Astrocyte (in vitro differentiated cells and primary cell): ENCODE measurements around the gene CREB5. TPM values are rescaled to one million over a fixed set of nuclear protein-coding genes. Genes with fewer than 3 reads are reported as not detected.
"Not testable (repeated sequence)": the region's sequence is repeated elsewhere in the genome, so short reads cannot be mapped to it uniquely, and the experiment has no call there.

Source experiments
- DNase-seq: peaks from one replicate; pipeline ENCODE4 v3.0.0-alpha.2; 2010; ENCODE audit warnings: low read depth
- FAIRE-seq: peaks from 2 replicates; lab custom pipeline; 2011; peaks lifted over from hg19 to GRCh38; lab: Jason Lieb, UNC
- H2AFZ ChIP-seq: 2 replicates; pipeline ENCODE4 v1.6.0; 2012; ENCODE audit warnings: low read depth, low read length, inconsistent platforms
- H3K27ac ChIP-seq: 2 replicates; pipeline ENCODE4 v1.5.1; 2011; ENCODE audit warnings: low read depth, low read length, inconsistent platforms
- H3K27me3 ChIP-seq: 2 replicates; pipeline ENCODE4 v1.6.0; 2011; ENCODE audit warnings: low read length, inconsistent platforms; ENCODE audit not compliant: insufficient read depth
- H3K36me3 ChIP-seq: 2 replicates; pipeline ENCODE4 v1.5.1; 2011; ENCODE audit warnings: low read length, inconsistent platforms; ENCODE audit not compliant: insufficient read depth
- H3K4me1 ChIP-seq: 2 replicates; pipeline ENCODE4 v1.5.1; 2011; ENCODE audit warnings: low read length, inconsistent platforms; ENCODE audit not compliant: insufficient read depth
- H3K4me2 ChIP-seq: 2 replicates; pipeline ENCODE4 v1.6.0; 2012; ENCODE audit warnings: low read length, inconsistent platforms
- H3K4me3 ChIP-seq: 2 replicates; pipeline ENCODE4 v1.5.1; 2011; ENCODE audit warnings: low read depth, mild to moderate bottlenecking, low read length, inconsistent platforms; ENCODE audit not compliant: insufficient read depth
- H3K79me2 ChIP-seq: 2 replicates; pipeline ENCODE4 v1.6.0; 2012; ENCODE audit warnings: mild to moderate bottlenecking, low read length, inconsistent platforms; ENCODE audit not compliant: insufficient read depth
- H3K9ac ChIP-seq: 2 replicates; pipeline ENCODE4 v1.6.0; 2012; ENCODE audit warnings: mild to moderate bottlenecking, low read length, inconsistent platforms
- H3K9me3 ChIP-seq: 2 replicates; pipeline ENCODE4 v1.5.1; 2012; ENCODE audit warnings: low read depth, mild to moderate bottlenecking, low read length, inconsistent platforms; ENCODE audit not compliant: insufficient read depth
- H4K20me1 ChIP-seq: 2 replicates; pipeline ENCODE4 v1.6.0; 2012; ENCODE audit warnings: low read length, inconsistent platforms; ENCODE audit not compliant: insufficient read depth
- H3K27ac Mint-ChIP-seq: one replicate; pipeline ENCODE4 v1.8.0; 2021; ENCODE audit warnings: mild to moderate bottlenecking, mixed read lengths; ENCODE audit not compliant: unreplicated experiment
- H3K27me3 Mint-ChIP-seq: one replicate; pipeline ENCODE4 v1.8.0; 2021; ENCODE audit warnings: low read depth, mixed read lengths; ENCODE audit not compliant: unreplicated experiment
- H3K36me3 Mint-ChIP-seq: one replicate; pipeline ENCODE4 v1.8.0; 2021; ENCODE audit warnings: low read depth, mixed read lengths; ENCODE audit not compliant: unreplicated experiment
- H3K4me1 Mint-ChIP-seq: one replicate; pipeline ENCODE4 v1.8.0; 2021; ENCODE audit warnings: low read depth, mixed read lengths; ENCODE audit not compliant: unreplicated experiment
- H3K4me3 Mint-ChIP-seq: one replicate; pipeline ENCODE4 v1.8.0; 2021; ENCODE audit warnings: mild to moderate bottlenecking, moderate library complexity, mixed read lengths; ENCODE audit not compliant: unreplicated experiment
- H3K9me3 Mint-ChIP-seq: one replicate; pipeline ENCODE4 v1.8.0; 2021; ENCODE audit warnings: mild to moderate bottlenecking, mixed read lengths; ENCODE audit not compliant: unreplicated experiment
- CTCF ChIP-seq: IDR thresholded peaks from 2 replicates; pipeline ENCODE4 v1.5.1; 2011; ENCODE audit warnings: low read depth, mild to moderate bottlenecking, inconsistent platforms, low read length, moderate library complexity; ENCODE audit not compliant: insufficient read depth
- EZH2 ChIP-seq: IDR thresholded peaks from 2 replicates; pipeline ENCODE4 v1.6.1; 2012; ENCODE audit warnings: mild to moderate bottlenecking, low read length, inconsistent platforms; ENCODE audit not compliant: insufficient read depth
- total RNA-seq: library from RNA; stranded (reverse); gene quantifications from 2 replicates; pipeline ENCODE4 v1.2.1, GENCODE V29; 2021

The CREB5 gene
- total RNA-seq, 1 donor from 2014 or later, result 25.4 TPM

- no peaks in the 10 kb centered on the region for H3K36me3 Mint-ChIP-seq
- DNase-seq (no peak), FAIRE-seq (no peak)
- H3K4me1 Mint-ChIP-seq, result peaks cover 4% of the 10 kb centered on the region
- H3K9me3 Mint-ChIP-seq, result no peaks in the 10 kb centered on the region
- peaks cover 7% of the 10 kb centered on the region for H3K27me3 Mint-ChIP-seq
- Histone ChIP-seq H3K9ac (no peak overlapping the region), H3K27me3 (peaks cover 4% of the 10 kb centered on the region), H3K4me3 (no peak overlapping the region), H3K4me1 (peaks cover under 1% of the 10 kb centered on the region), H3K4me2 (no peak overlapping the region), H4K20me1 (no peaks in the 10 kb centered on the region), H3K79me2 (no peaks in the 10 kb centered on the region), H3K36me3 (no peaks in the 10 kb centered on the region), H2AFZ (no peak overlapping the region), H3K9me3 (no peaks in the 10 kb centered on the region), H3K27ac (no peak overlapping the region)
- H3K4me3 Mint-ChIP-seq, result no peak overlapping the region
- no peak overlapping the region for H3K27ac Mint-ChIP-seq
- TF ChIP-seq CTCF (no peak), EZH2 (no peak)
Observed at GRCh38 chr7:28400838-28401360, 11.4 kb upstream of the CREB5 start.

- H2AFZ ChIP-seq, H3K4me1 ChIP-seq, H3K36me3 ChIP-seq, H3K4me1 Mint-ChIP-seq, FAIRE-seq, H3K4me3 ChIP-seq, H3K27me3 ChIP-seq, H3K79me2 ChIP-seq, H3K27ac Mint-ChIP-seq, H3K27me3 Mint-ChIP-seq, H3K4me3 Mint-ChIP-seq, H3K9me3 Mint-ChIP-seq, H3K9me3 ChIP-seq, H3K36me3 Mint-ChIP-seq, H3K27ac ChIP-seq, H3K9ac ChIP-seq, H3K4me2 ChIP-seq, H4K20me1 ChIP-seq, DNase-seq: not testable (repeated sequence)
Observed at GRCh38 chr7:28401567-28401966, 10.8 kb upstream of the CREB5 start.

GRCh38 chr7:28405662-28406061 is 6.7 kb upstream of the CREB5 start:
- H2AFZ ChIP-seq, result no peak overlapping the region

More at GRCh38 chr7:28405662-28406061, 6.7 kb upstream of the CREB5 start:
- H3K4me1 ChIP-seq, result peaks cover 20% of the 10 kb centered on the region
- Mint-ChIP-seq H3K9me3 (no peaks in the 10 kb centered on the region), H3K4me1 (peaks cover 16% of the 10 kb centered on the region), H3K27ac (peak overlapping the region; percentile 67), H3K27me3 (peaks cover 10% of the 10 kb centered on the region), H3K4me3 (no peak overlapping the region), H3K36me3 (no peaks in the 10 kb centered on the region)
- H3K4me2 ChIP-seq, result peak overlapping the region; percentile 4
- no peaks in the 10 kb centered on the region for H4K20me1 ChIP-seq
- no peaks in the 10 kb centered on the region for H3K27me3 ChIP-seq
- H3K36me3 ChIP-seq, result no peaks in the 10 kb centered on the region
- FAIRE-seq (no peak), DNase-seq (peak; percentile 91)
- H3K9ac ChIP-seq, result peak overlapping the region; percentile 25
- no peak overlapping the region for H3K4me3 ChIP-seq
- no peaks in the 10 kb centered on the region for H3K79me2 ChIP-seq
- no peaks in the 10 kb centered on the region for H3K9me3 ChIP-seq
- H3K27ac ChIP-seq, result peak overlapping the region; percentile 24
- TF ChIP-seq EZH2 (no peak), CTCF (no peak)
